Pons (tissue), 1 donor: ENCODE measurements around the gene TMEM170B.
"Not testable (repeated sequence)": the region's sequence is repeated elsewhere in the genome, so short reads cannot be mapped to it uniquely, and the experiment has no call there.

Experiments used
- DNase-seq: peaks from one replicate; pipeline ENCODE4 v3.0.0-alpha.2; 2016; ENCODE audit warnings: low spot score

TMEM170B gene

GRCh38 chr6:11528996-11529395 is 8.6 kb upstream of the TMEM170B start:
- DNase-seq, result no peak

DNA sequence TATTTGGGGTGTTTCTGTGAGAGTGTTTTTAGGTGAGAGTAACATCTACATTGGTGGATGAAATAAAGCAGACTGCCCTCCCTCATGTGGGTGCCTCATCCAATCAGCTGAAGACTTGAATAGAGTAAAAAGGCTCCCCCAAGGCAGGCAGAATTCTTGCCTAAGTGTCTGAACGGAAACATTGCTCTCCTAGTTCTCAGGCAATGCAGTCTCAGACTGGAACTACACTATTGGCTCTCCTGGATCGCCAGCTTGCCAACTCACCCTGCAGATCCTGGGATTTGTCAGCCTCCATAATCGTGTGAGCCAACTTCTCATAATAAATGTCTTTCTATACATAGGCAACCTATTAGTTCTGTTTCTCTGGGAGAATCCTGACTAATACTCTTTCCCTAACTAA is 5.5 kb upstream of the TMEM170B start:
- DNase-seq, result no peak

DNA sequence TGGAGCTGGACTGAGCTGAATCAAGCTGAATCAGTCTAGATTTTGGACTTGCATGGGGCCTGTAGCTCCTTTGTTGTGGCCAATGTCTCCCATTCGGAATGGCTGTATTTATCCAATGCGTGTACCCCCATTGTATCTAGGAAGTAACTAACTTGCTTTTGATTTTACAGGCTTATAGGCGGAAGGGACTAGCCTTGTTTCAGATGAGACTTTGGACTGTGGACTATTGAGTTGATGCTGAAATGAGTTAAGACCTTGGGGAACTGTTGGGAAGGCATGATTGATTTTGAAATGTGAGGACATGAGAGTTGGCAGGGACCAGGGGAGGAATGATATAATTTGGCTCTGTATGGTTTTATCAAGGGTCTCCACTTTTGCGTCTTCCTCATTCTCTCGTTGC is 3.0 kb upstream of the TMEM170B start:
- DNase-seq, result no peak

DNA sequence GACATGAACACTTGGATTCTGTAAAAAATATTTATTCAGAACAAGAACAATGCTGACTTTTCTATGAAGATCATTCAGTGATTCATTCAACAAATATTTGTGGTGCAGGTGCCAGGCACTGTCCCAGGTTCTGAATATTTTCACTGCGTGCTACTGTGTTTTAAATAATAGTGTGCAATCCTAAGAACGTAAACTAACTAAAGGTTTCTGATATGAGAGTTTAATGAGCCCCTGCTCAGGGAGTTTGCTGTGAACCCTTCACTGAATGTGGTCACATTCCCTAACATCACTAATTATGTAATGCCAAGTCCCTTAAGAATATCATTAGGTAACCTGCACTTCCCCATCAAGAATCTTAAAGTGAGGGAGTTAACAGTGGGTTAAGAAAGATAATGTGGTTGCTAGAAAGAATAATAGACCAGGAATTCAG is 1.7 kb upstream of the TMEM170B start:
- DNase-seq, result no peak

DNA sequence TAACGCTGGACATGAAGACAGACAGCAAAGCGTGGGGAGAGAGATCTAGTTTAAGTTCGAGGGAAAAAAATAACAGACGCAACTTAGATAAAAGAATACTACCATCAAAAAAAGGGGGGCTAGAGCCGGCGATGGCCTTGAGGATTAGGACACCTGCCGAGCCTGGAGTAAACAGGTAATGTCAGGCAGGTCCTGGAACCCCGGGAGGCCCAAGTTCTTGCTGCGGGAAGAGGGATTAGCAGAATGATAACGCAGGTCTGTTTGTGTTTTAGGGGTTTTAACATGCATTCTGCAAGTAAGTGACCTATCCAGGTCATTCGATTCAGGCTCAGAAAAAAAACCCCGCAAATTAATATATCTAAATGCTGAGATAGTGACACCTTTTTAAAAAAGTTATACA is 754 bp upstream of the TMEM170B start:
- DNase-seq, result peak; percentile 57

GRCh38 chr6:11538052-11538818 is 686 bp downstream of the TMEM170B start:
- DNase-seq, result peak; percentile 48

- DNase-seq, result no peak
These were observed 1.4 kb downstream of the TMEM170B start for GRCh38 chr6:11538819-11539468.

DNA sequence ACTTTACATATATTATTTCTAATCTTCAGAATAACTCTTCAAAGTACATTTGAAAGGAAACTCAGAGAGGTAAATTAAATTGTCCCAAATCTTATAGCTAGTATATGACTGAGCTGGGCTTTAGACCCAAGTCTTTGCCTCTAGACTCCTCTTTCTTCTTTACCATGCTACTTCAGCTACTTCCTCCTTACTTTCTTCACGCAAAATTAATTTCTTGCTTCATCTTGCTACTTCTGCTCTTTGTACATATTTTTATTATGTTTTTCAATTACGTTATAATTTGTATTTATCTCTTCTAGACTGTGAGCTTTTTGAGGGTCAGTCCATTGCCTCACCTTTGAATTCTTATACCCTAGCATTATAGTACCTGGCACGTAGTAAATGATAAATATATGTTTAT is 5.3 kb downstream of the TMEM170B start:
- DNase-seq, result no peak

- no peak for DNase-seq
These were observed 6.5 kb downstream of the TMEM170B start for GRCh38 chr6:11543919-11544518.

DNA sequence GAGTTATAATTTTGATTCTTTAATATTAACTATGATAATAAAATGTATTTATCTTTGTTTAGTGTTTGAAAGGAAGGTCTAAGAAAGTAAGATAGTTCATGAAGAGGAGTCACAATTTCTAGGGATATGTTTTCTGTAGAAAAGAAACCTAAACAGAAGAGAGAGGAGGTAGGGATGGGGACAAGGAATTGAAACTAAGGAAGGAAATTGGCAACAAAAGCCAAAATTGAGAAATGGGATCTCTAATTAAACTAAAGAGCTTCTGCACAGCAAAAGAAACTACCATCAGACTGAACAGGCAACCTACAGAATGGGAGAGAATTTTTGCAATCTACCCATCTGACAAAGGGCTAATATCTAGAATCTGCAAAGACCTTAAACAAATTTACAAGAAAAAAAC is 10.3 kb downstream of the TMEM170B start:
- DNase-seq, result not testable (repeated sequence)

DNA sequence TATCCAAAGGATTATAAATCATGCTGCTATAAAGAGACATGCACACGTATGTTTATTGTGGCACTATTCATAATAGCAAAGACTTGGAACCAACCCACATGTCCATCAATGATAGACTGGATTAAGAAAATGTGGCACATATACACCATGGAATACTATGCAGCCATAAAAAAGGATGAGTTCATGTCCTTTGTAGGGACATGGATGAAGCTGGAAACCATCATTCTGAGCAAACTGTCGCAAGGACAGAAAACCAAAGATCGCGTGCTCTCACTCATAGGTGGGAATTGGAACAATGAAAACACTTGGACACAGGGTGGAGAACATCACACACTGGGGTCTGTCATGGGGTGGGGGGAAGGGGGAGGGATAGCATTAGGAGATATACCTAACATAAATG is 11.0 kb downstream of the TMEM170B start:
- not testable (repeated sequence) for DNase-seq

DNA sequence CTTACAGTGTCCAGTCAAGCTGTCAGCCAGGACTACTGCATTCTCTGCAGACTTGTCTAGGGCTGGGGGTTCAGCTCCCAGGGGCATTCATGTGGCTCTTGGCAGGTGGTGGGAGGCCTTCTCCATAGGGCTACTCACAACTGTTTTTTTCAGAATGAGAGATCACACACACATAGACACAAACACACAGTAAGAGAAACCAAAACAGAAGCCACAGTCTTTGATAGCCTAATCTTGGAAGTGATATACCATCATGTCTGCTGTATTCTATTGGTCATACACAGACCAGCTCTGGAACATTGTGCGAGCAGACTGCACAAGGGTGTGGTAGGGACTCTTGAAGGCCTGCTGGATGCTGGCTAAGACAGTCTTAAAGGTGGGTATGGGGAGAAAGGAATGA is 13.5 kb downstream of the TMEM170B start:
- DNase-seq, result no peak

DNA sequence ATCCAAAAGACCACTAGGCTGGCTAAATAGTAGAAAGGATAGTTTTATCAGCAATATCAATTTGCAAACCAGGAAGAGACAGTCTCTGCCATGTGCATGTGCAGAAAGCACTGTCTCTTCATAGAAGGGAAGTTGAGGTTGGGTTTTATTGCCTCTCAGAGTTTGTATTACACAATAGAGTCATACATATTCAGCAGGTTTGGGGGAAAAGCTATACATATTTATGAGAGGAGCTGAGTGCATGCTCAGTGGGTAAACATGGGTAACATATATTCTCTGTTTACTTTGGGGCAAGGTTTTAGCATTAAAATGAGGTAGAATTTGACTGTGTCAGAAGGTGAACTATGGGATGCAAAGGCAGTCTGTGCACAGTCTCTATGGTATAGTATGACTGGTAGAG is 14.9 kb downstream of the TMEM170B start:
- no peak for DNase-seq

DNA sequence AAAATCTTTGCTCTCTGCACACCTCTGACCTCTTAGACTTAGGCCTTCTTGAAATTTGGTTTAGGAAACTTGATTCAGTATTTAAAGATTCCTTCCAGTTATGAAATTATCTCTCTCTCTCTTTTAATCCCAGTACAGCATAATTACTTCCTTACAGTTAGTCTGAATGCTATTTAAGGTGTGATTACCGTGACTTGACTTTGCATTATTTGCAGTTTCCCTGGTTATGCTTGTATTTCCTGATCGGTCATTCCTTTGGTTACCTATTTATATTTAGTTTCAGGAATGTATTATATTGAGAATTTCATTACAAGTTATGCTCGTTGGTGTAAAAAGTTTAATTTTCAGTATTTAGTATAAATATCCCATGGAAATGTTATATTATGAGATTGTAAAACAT is 16.3 kb downstream of the TMEM170B start:
- no peak for DNase-seq

- no peak for DNase-seq
These were observed 18.8 kb downstream of the TMEM170B start for GRCh38 chr6:11556309-11556708.

DNA sequence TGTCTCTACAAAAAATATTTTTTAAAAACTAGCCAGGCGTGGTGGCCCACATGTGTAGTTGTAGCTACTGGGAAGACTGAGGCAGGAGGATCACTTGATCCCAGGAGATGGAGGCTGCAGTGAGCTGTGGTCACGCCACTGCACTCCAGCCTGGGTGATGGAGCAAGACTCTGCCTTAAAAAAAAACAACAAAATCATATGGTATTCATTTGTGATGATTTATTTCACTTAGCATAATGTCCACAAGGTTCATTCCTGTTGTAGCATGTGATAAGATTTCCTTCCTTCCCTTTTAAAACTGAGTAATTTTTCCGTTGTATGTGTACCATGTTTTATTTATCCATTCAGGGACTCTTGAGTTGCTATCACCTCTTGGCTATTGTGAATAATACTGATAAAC is 26.2 kb downstream of the TMEM170B start:
- DNase-seq, result no peak

- DNase-seq, result no peak
These were observed 29.1 kb downstream of the TMEM170B start for GRCh38 chr6:11566609-11567008.

- DNase-seq, result no peak
These were observed 33.5 kb downstream of the TMEM170B start for GRCh38 chr6:11571073-11571472.

GRCh38 chr6:11575408-11576033 is 38.0 kb downstream of the TMEM170B start:
- peak; percentile 88 for DNase-seq

DNA sequence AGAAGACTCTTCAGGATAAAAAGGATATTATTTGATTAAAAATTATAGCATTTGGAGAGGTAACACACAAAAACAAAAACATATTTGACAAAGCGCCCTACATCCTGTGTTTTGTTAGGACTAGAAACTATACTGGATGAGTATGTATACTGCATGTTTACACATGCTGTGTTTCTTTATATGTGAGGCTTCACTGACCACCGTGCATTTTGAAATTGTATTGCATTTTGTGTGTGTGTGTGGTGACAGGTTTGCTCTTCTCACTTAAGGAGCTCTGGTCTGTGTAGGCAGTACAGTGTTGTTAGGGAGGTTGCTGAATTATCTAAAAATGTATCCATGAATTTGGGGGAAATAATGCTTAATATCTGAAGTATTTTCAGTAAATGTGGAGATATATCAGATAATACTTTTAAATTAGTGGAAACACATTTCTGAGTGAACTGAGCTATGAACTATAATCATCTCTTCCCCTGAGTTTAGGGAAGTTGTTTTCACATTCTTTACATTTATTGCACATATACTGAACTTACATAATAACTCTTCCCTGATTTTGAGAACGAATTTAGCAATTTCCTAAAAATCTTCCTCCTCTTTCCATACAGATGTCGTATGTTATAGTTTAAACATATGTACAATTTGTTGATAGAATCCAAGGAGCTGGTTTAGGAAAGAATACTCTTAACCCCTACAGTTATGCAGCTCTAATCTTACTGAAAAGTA is 43.3 kb downstream of the TMEM170B start:
- DNase-seq, result no peak

DNA sequence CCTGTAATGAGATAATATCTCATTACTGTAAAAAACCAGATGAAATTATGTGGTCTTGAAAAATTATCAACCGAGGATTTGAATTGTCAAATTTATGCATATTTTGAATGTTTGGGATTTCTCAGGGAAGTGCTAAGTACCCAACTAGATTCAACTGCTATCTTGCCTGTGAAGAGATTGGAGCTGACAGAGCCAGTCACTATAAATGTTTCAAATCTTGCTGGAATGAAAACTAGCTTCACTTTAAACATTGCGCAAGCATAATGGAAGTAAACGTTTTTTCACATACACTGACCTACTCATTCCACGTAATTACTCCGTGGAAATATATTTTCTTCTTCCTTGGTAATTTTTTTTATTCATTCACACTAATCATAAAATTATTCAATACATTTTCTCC is 46.7 kb downstream of the TMEM170B start:
- no peak for DNase-seq

- peak; percentile 49 for DNase-seq
These were observed 48.0 kb downstream of the TMEM170B start for GRCh38 chr6:11585426-11586016.
